Measurements from ENCODE around the gene TMEM243.

Gene TMEM243

DNA sequence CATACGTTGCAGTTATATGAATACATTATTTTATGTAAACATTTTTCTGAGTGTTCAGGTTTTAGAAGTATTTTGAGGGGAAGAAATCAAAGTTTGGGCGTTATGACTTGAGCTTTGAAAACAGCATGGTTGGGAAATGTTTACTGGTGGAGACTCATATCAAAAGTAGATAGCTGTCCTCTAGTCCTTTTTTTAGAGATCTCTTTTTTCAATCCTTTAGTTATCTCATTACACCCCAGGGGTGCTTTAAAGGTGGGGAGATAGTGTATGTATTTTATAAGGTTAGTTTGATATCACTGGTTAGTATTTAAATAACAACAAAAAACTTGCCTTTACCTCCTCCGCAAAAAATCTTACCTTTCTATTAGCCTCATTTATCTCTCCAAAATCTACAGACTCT is 65.0 kb downstream of the TMEM243 start:
- DNase-seq: no peak

DNA sequence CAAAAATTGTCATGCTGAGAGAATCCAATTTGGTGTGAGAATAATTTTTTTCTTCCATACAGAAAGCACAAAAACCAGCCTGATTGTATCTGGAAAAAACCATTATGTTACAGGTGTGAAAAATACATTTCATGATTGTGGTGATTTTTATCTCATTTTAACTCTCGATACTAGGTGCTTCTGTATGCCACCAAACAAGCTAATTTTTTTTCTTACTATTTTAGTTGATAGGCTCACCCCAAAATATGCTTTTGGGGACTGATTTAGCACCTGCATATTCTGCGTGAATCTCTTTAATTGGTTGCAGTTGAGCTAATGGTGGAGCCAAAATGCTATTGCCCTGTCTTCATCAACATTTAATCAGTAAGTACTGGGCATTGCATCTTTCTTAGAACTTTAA is 65.4 kb downstream of the TMEM243 start:
- DNase-seq: no peak

DNA sequence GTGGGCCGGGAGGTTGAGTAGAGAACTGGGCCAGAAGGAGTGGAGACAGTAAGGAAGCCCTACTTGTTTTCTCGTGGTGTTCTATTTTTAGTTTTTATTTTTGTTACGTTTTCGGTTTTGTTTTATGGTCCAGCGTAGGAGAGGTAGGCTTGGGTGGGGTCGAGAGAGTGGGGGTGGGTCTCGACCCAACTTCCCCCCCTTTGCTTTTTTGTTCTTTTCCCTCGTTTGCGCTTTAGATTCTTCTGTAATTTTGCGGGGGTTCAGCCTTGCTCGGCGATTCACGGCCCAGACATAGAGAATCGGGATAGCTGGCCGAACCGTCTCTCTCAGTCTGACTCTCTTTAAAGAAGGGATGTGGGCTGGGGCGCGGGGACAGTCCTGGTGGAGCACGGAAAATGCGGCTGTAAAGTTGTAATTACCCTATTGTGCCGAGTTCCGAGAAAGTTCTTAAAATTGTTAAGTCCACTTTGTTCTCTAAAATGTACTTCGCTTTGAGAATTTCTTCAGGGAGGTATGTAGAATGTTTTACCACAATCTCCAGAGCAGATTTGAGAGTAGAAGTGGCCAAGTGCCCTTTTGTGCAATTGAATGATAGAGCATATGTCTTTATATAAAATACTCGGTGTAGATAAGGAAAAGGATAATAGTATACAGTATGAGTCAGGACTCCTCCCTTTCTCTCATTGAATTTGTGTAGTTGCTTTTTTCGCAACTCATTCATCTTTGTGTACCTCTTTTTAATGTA is 66.5 kb downstream of the TMEM243 start:
- peak in 2 of 4 experiments; percentile 3 to 5 for DNase-seq

DNA sequence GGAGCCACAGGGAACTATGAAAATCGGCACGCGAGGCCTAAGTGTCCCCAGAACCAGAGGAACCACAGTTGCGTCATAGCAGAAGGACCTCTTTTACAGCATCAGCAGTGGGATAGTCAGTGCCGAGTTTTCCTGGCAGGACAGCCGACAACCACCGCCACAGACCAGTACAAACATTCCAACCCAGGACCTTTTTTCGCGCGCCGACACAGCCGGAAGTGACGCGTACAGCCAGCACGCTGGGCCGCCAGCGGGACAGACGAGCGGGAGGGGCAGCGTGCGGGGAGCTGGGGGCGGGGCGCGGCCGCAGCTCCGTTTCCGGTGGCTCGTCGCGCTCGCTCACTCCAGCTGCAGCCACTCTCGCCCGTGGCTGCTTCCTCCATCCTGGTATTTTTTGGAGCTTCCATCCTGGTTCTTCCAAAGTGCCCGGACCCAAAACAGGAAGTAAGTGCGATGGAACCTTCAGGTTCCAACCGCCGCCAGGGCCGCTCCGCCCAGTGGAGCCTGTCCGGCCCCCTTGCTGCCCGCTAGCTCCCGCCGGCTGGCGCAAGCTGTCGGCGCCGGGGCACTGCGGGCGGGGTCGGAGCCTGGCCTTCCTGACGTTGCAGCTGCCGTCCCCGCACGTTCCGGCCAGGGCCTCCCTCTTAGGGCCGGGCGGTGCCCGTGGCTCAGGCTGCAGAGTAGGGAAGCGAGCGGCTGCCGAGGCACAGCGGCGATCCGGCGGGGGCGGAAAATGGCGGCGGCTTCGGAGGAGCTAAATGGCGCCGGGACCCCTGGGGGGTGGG is 67.2 kb downstream of the TMEM243 start, which contains the start of gene DMTF1:
DMTF1 (plus strand) TSS at position 342 of the 785 bp plus-strand sequence. CDS start 12,489 bp downstream, outside the sequence.
- peak; percentile 56 to 76 (median 70) for DNase-seq

DNA sequence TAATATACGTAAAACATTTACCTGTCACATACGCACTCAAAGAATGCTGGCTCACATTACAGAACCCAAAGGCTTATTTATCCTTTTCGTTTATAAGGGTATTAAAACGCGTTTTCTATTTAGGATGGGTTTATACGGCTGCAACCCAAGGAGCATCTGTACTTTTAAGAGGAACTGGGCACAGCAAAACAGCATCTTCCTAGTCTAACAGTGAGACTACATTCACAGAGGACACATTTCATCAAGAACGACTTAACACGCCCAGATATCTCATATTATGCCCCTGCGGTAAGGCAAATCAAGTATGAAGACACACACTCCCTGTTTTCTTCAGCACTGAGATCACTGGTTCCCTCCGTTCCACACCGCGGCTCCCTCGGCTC is 67.8 kb downstream of the TMEM243 start:
- DNase-seq: no peak

DNA sequence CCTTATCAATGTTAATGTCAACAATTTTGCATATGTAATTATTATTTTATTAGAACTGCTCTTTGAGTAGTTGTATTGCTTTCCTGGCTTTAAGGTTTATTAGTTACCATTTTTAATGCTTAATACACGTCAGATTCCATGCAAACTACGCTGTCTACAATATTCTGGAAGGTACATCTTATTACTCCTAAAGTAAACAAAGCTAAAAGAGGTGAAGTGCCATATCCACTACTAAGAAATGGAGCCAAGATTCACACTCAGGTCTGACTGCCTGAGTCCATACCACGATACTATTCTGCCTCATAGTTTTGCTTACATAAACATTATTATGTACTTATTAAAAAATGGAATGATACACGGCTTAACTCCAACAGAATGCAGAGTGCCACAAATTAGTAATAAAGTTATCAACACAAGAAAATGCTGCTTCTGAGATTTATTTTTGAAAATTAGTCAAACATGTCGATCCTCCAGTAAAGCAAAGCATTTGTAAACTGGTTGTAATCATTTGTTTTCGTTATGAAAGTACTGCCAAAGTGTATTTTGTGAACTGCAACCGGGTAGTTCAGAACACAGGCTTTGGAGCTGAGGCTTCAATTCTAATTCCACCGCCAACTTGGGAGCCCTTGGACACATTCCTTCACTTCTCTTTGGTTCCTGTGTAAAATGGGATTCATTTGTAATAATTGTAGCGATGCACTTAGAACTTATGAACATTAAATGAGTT is 68.4 kb downstream of the TMEM243 start:
- no peak for DNase-seq

DNA sequence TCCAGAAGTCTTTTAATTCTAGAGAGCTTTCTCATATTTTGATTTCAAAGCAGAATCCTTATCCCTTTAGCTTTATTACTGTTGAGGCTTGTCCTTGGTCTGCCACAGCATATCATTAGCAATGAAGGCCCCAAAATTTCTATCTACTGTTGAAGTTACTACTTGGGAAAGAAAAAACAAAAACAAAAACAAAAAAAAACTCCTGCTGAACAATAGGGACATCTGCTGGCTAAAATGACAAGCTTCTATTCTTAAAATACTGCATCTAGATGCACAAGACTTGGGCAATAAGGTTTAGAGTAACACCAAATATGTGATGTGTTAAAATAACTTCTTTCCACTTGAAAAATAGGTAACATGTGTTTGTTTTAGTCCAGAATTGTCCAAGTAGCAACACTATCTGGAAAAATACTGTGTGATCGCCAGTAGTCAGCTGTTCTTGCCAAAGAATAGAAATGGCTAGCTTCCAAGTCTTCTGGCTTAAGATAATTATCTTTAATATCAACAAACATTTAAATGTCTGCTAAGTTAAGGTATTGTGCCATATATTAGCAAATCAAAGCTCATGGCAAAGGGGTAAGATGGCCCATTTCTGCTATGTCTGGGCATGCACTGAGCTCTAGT is 71.1 kb downstream of the TMEM243 start:
- DNase-seq: no peak

DNA sequence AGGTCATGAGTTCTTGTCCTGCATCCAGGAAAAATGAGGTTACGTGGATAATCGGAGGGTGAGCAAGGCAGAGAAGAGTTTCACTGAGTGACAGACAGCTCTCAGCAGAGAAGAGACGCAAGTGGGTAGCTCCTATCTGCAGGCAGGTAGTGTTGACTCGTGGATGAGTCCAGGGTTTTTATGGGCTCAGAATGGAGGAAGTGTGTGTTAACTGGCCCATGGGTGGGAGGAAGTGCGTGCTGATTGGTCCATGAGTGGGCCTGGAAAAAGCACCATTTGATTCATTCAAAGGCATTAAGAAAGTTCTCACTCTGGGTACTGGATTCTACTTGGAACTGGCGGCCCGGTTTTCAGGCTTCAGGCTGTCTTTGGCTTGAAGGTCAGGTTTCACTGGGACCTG is 72.0 kb downstream of the TMEM243 start:
- DNase-seq: no peak

DNA sequence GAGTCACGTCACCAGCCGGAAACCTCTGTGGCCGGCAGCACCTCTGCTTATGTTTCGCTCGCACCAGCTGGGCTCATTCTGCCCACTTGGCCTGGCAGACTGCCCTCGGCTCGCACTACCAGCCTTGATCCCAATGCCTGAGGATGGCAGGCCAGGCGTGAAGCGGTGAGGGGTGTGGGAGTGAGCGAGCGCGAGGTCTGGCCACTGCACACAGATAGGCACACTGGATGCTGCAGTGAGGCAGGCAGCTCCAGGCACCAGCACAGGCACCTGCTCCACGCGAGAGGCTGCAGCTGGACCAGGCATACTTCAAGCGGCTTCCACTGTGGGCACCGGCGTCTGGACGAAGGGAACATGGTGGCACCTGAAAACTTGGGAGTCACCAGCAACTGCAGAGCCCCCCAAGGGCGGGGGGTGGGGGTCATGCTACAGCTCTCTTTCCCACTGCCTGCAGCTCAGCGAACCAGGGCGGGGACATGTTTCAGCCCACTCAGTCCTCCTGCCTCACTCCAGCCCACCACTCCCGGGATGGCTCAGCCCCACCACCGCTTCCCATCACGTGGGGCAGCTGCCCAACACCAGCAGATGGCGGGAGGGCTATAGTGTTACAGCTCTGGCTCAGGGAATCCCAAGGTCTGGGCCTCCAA is 72.7 kb downstream of the TMEM243 start:
- DNase-seq: no peak
